SU-DHL-6 (cell line): Measurements from ENCODE around the gene DLG1.

Source experiments
- H2AFZ ChIP-seq: fragments of 200-600 bp; sonication (generic); 2 replicates; pipeline ENCODE4 v1.6.1; 2014; ENCODE audit warnings: low read depth, mild to moderate bottlenecking, moderate library complexity, mixed read lengths, antibody characterized with exemption, low read length; ENCODE audit not compliant: severe bottlenecking
- H3F3A ChIP-seq: fragments of 200-600 bp; shearing (Covaris generic); 2 replicates; pipeline ENCODE4 v1.6.0; 2016; ENCODE audit warnings: antibody characterized with exemption, mild to moderate bottlenecking; ENCODE audit not compliant: insufficient read depth
- H3K27ac ChIP-seq: fragments of 200-600 bp; sonication (generic); 2 replicates; pipeline ENCODE4 v1.5.1; 2016; ENCODE audit warnings: low read depth, mild to moderate bottlenecking, low read length, moderate library complexity, mixed read lengths
- H3K27me3 ChIP-seq: fragments of 200-600 bp; sonication (generic), shearing (Covaris generic); 2 replicates; pipeline ENCODE4 v1.6.0; 2014; ENCODE audit warnings: mild to moderate bottlenecking, low read length
- H3K36me3 ChIP-seq: fragments of 200-600 bp; sonication (generic); 2 replicates; pipeline ENCODE4 v1.6.1; 2014; ENCODE audit warnings: mild to moderate bottlenecking, low read length, mixed read lengths
- H3K4me2 ChIP-seq: fragments of 300-600, 200-600 bp; shearing (Covaris generic), sonication (generic); 2 replicates; pipeline ENCODE4 v1.6.0; 2014; ENCODE audit warnings: low read length, low read depth, mild to moderate bottlenecking; ENCODE audit not compliant: poor library complexity, severe bottlenecking
- H3K4me3 ChIP-seq: fragments of 200-600 bp; sonication (generic); 2 replicates; pipeline ENCODE4 v1.5.1; 2014; ENCODE audit warnings: antibody characterized with exemption, low read length, mild to moderate bottlenecking, mixed read lengths; ENCODE audit not compliant: insufficient read depth, poor library complexity, severe bottlenecking
- H3K79me2 ChIP-seq: fragments of 200-600 bp; sonication (generic); 2 replicates; pipeline ENCODE4 v1.6.1; 2014; ENCODE audit warnings: mild to moderate bottlenecking, low read length, moderate library complexity; ENCODE audit not compliant: insufficient read depth
- H3K9ac ChIP-seq: fragments of 200-600 bp; sonication (generic); 2 replicates; pipeline ENCODE4 v1.7.0; 2014; ENCODE audit warnings: mild to moderate bottlenecking, low read length
- H3K9me2 ChIP-seq: fragments of 200-600 bp; sonication (generic); replicated peaks from 2 replicates; pipeline ENCODE4 v1.6.1; 2014; ENCODE audit warnings: low read length; ENCODE audit not compliant: insufficient read depth
- H3K9me3 ChIP-seq: fragments of 200-600 bp; sonication (generic); 2 replicates; pipeline ENCODE4 v1.6.1; 2014; ENCODE audit warnings: low read length, mixed read lengths; ENCODE audit not compliant: insufficient read depth
- H4K20me1 ChIP-seq: fragments of 200-600 bp; sonication (generic); 2 replicates; pipeline ENCODE4 v1.6.1; 2014; ENCODE audit warnings: low read depth, mild to moderate bottlenecking, antibody characterized with exemption, low read length, moderate library complexity, mixed read lengths
- CTCF ChIP-seq: fragments of 200-600 bp; sonication (generic); IDR thresholded peaks from one replicate; pipeline ENCODE4 v1.5.1; 2017; ENCODE audit warnings: antibody characterized with exemption, mild to moderate bottlenecking, low read length, moderate library complexity; ENCODE audit not compliant: insufficient read depth, poor library complexity, severe bottlenecking
- EZH2phosphoT487 ChIP-seq: fragments of 200-600 bp; sonication (generic), shearing (Covaris generic); conservative IDR thresholded peaks from 2 replicates; pipeline ENCODE4 v1.6.1; 2018; ENCODE audit warnings: mild to moderate bottlenecking, antibody characterized with exemption, low read length, moderate library complexity, mixed read lengths

Gene DLG1

DNA sequence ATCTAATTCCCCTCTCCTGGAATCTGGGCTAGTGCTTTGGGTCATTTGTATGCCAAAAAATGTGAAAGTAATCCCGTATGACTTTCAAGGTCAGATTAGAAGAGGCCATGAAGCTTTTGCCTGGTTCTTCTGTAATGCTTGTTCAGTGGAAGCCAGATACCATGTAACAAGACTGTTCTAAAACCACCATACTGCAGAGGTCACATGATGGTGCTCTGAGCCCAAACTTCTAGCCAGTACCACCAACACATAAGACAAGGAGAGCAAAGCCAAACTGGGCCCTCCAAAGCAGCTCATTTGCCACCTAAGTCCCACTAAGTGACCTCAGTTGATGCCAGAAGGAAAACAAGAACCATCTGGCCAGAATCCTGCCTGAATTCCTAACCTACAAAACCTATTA is 204.5 kb downstream of the DLG1 start:
- H3K4me3 ChIP-seq, result no peak overlapping the region
- no peak overlapping the region for H3K9ac ChIP-seq
- no peak overlapping the region for H3K4me2 ChIP-seq
- H3F3A ChIP-seq, result peaks cover 4% of the 10 kb centered on the region; the same call in 1 of the 2 replicates
- no peak for TF ChIP-seq EZH2phosphoT487
- TF ChIP-seq CTCF, result no peak
- H3K9me2 ChIP-seq, result no peaks in the 10 kb centered on the region
- H3K27ac ChIP-seq, result no peak overlapping the region
- no peaks in the 10 kb centered on the region for H3K79me2 ChIP-seq
- no peaks in the 10 kb centered on the region for H3K9me3 ChIP-seq
- no peaks in the 10 kb centered on the region for H3K27me3 ChIP-seq
- H3K36me3 ChIP-seq, result peaks cover 26% of the 10 kb centered on the region
- H4K20me1 ChIP-seq, result no peaks in the 10 kb centered on the region
- H2AFZ ChIP-seq, result no peak overlapping the region

DNA sequence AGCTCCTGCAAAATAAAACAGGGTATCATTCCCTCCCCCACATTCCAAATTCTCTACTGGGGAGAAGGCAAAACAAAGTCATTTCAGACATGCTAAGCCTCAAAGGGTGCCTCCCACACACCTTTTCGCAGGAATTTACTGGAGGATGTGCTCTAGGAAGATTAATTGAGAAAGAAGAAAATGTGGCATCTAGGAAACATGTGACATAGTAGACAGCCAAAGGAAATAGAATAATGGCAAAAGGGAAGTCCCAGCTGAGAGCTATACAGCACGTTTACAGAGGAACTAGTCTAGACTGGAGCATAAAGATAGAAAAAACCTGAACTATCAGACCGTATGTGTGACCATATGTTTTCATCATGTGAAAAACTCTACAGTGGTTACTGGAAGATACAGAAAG is 210.0 kb downstream of the DLG1 start:
- no peak for TF ChIP-seq CTCF
- Histone ChIP-seq H4K20me1 (no peaks in the 10 kb centered on the region), H3K27me3 (no peaks in the 10 kb centered on the region), H3K9me2 (no peaks in the 10 kb centered on the region), H3K79me2 (no peaks in the 10 kb centered on the region), H2AFZ (no peak overlapping the region), H3K4me3 (no peak overlapping the region), H3K9me3 (no peaks in the 10 kb centered on the region), H3K36me3 (peaks cover 40% of the 10 kb centered on the region; the same call in 1 of the 2 replicates), H3F3A (peaks cover 12% of the 10 kb centered on the region; the same call in 1 of the 2 replicates), H3K4me2 (no peak overlapping the region), H3K27ac (no peak overlapping the region; the same call in 1 of the 2 replicates), H3K9ac (no peak overlapping the region)

- Histone ChIP-seq H3K4me2 (no peak overlapping the region), H3K27me3 (no peaks in the 10 kb centered on the region), H4K20me1 (no peaks in the 10 kb centered on the region), H3F3A (peaks cover 12% of the 10 kb centered on the region; the same call in 1 of the 2 replicates), H2AFZ (no peak overlapping the region), H3K9me2 (no peaks in the 10 kb centered on the region), H3K79me2 (no peaks in the 10 kb centered on the region), H3K9me3 (no peaks in the 10 kb centered on the region), H3K36me3 (peaks cover 50% of the 10 kb centered on the region; the same call in 1 of the 2 replicates), H3K27ac (no peak overlapping the region), H3K9ac (no peak overlapping the region), H3K4me3 (no peak overlapping the region)
- no peak for TF ChIP-seq EZH2phosphoT487
- no peak for TF ChIP-seq CTCF
These were observed 213.3 kb downstream of the DLG1 start for GRCh38 chr3:197085137-197085536.
